B cell (primary cell): Measurements from ENCODE around the gene CAPS2. TPM values are rescaled to one million over a fixed set of nuclear protein-coding genes. Genes with fewer than 3 reads are reported as not detected.

Experiments used
- ATAC-seq: fragments of 200-7000 bp; cut with Tn5 transposase; one replicate; pipeline ENCODE4 v1.10.0; 2021; ENCODE audit warnings: low read depth, mild to moderate bottlenecking, moderate number of reproducible peaks, moderate library complexity
- CTCF ChIA-PET: fragments of 350-600 bp; sonication (Branson Sonifier 250); formaldehyde crosslinking; loops from one replicate; lab custom pipeline; 2021; ENCODE audit warnings: antibody characterized with exemption, inconsistent platforms; lab: Charles Lee
- POLR2A ChIA-PET: fragments of 350-600 bp; sonication (Branson Sonifier 250); formaldehyde crosslinking; loops from one replicate; lab custom pipeline; 2021; ENCODE audit warnings: antibody characterized with exemption; lab: Charles Lee
- DNase-seq: peaks from one replicate; pipeline ENCODE4 v3.0.0; 2013
- H2AFZ ChIP-seq: 2 replicates; pipeline ENCODE4 v1.6.1; 2012; ENCODE audit warnings: mild to moderate bottlenecking, low read depth, low read length; ENCODE audit not compliant: insufficient read depth, poor library complexity, severe bottlenecking
- H3K27ac ChIP-seq, 2 donors: 1 replicate in 1 of 2; 2 replicates in 1 of 2; pipeline ENCODE4 v1.5.1; 2012 to 2013; ENCODE audit warnings: low read length in 2 of 2, mild to moderate bottlenecking in 2 of 2, moderate library complexity in 1 of 2
- H3K27me3 ChIP-seq, 4 experiments: fragments of 200-600 bp in 1 of 4; sonication (generic) in 1 of 4; replicated peaks in 1 of 4; 1 replicate in 2 of 4; 2 replicates in 2 of 4; pipeline versions ENCODE4 v1.6.1 to v1.7.0; 2013 to 2016; ENCODE audit warnings: low read length in 3 of 4, mild to moderate bottlenecking in 2 of 4, mixed read lengths in 1 of 4, moderate library complexity in 1 of 4; ENCODE audit not compliant: insufficient read depth in 4 of 4, control insufficient read depth in 3 of 4; ENCODE audit errors: control extremely low read depth in 1 of 4
- H3K36me3 ChIP-seq, 2 experiments: replicated peaks in 1 of 2; 1 replicate in 1 of 2; 2 replicates in 1 of 2; pipeline versions ENCODE4 v1.6.1 to v1.7.1; 2013; ENCODE audit warnings: low read length in 1 of 2; ENCODE audit not compliant: insufficient read depth in 2 of 2, control insufficient read depth in 1 of 2; ENCODE audit errors: control extremely low read depth in 1 of 2, extremely low read depth in 1 of 2
- H3K4me1 ChIP-seq, 2 donors: fragments of 200-600 bp in 1 of 2; sonication (generic) in 1 of 2; 1 replicate in 1 of 2; 2 replicates in 1 of 2; pipeline versions ENCODE4 v1.5.1 to v1.6.1; 2013 to 2017; ENCODE audit warnings: low read length in 2 of 2; ENCODE audit not compliant: control insufficient read depth in 2 of 2, insufficient read depth in 2 of 2
- H3K4me2 ChIP-seq: replicated peaks from 2 replicates; pipeline ENCODE3; 2012; ENCODE audit warnings: mild to moderate bottlenecking, low read depth, low read length; ENCODE audit not compliant: poor library complexity, severe bottlenecking
- H3K4me3 ChIP-seq, 5 experiments: fragments of 200-600 bp in 1 of 5; sonication (generic) in 1 of 5; 1 replicate in 3 of 5; 2 replicates in 2 of 5; pipeline versions ENCODE4 v1.5.1 to v1.7.0; 2011 to 2016; ENCODE audit warnings: low read length in 4 of 5, mild to moderate bottlenecking in 4 of 5, low read depth in 2 of 5, control low read depth in 1 of 5, moderate library complexity in 1 of 5; ENCODE audit not compliant: insufficient read depth in 1 of 5; ENCODE audit errors: control extremely low read depth in 1 of 5, extremely low read depth in 1 of 5
- H3K79me2 ChIP-seq: fragments of 200-600 bp; sonication (generic); one replicate; pipeline ENCODE4 v1.6.0; 2016; ENCODE audit warnings: low read length; ENCODE audit not compliant: control insufficient read depth, insufficient read depth
- H3K9ac ChIP-seq: fragments of 200-600 bp; sonication (generic); 2 replicates; pipeline ENCODE4 v1.6.1; 2017; ENCODE audit warnings: mild to moderate bottlenecking, low read length, moderate library complexity
- H3K9me3 ChIP-seq, 3 donors: one replicate each; pipeline versions ENCODE4 v1.6.1 to v1.7.1; 2013; ENCODE audit warnings: low read length in 2 of 3; ENCODE audit not compliant: control insufficient read depth in 2 of 3, insufficient read depth in 1 of 3; ENCODE audit errors: control extremely low read depth in 1 of 3
- H4K20me1 ChIP-seq: 2 replicates; pipeline ENCODE4 v1.6.0; 2012; ENCODE audit warnings: mild to moderate bottlenecking, low read length; ENCODE audit not compliant: insufficient read depth, control insufficient read depth, poor library complexity, severe bottlenecking
- H3K27ac Mint-ChIP-seq: one replicate; pipeline ENCODE4 v1.8.0; 2021; ENCODE audit warnings: mixed read lengths
- H3K27me3 Mint-ChIP-seq: one replicate; pipeline ENCODE4 v1.8.0; 2021; ENCODE audit warnings: mixed read lengths
- H3K4me1 Mint-ChIP-seq: one replicate; pipeline ENCODE4 v1.8.0; 2021; ENCODE audit warnings: mixed read lengths
- H3K4me3 Mint-ChIP-seq: one replicate; pipeline ENCODE4 v1.8.0; 2021; ENCODE audit warnings: mixed read lengths
- H3K9me3 Mint-ChIP-seq: one replicate; pipeline ENCODE4 v1.8.0; 2022; ENCODE audit warnings: mixed read lengths; ENCODE audit not compliant: insufficient read depth
- CTCF ChIP-seq: fragments of 200-600 bp; IDR thresholded peaks from one replicate; pipeline ENCODE4 v1.8.0; 2022; ENCODE audit warnings: antibody characterized with exemption, mild to moderate bottlenecking
- EZH2 ChIP-seq: IDR thresholded peaks from 2 replicates; pipeline ENCODE4 v1.6.1; 2012; ENCODE audit warnings: borderline replicate concordance, low read depth, mild to moderate bottlenecking, moderate library complexity, low read length; ENCODE audit not compliant: insufficient read depth, poor library complexity, severe bottlenecking
- WGBS: methylation state at CpG from one replicate; pipeline ENCODE4 v1.1.5; 2013; ENCODE audit warnings: missing lambda C conversion rate; ENCODE audit not compliant: insufficient coverage; 5-methylcytosine and 5-hydroxymethylcytosine counted together
- intact Hi-C: fragments of 100-400 bp; cut with micrococcal nuclease; formaldehyde crosslinking; loops from one replicate; pipeline ENCODE4 v1.10.0; 2022
- polyA plus RNA-seq: library from polyadenylated mRNA; depleted of rRNA; stranded (reverse); fragments of >200 nt; gene quantifications from 2 replicates; pipeline ENCODE4 v1.2.3, GENCODE V29; 2012
- total RNA-seq, 2 donors: library from RNA; stranded (reverse); fragments of 120-200 nt in 1 of 2; gene quantifications; 1 replicate in 1 of 2; 2 replicates in 1 of 2; pipeline versions ENCODE4 v1.2.3 to v1.2.4, GENCODE V29; 2013 to 2022

Gene CAPS2
- total and polyA plus RNA-seq, 2 donors (not counting 1 experiment from before 2014, with no cell fraction given) = 2.3 to 8.4 TPM

- H2AFZ ChIP-seq = no peak overlapping the region
- no peak for ATAC-seq
- H3K27me3 Mint-ChIP-seq = no peaks in the 10 kb centered on the region
- TF ChIP-seq CTCF = no peak
- TF ChIP-seq EZH2 = no peak
- ChIA-PET POLR2A (no interaction called here), CTCF (no interaction called here)
- no peak overlapping the region for H3K27ac ChIP-seq
- intact Hi-C loops = no loop called here
- H3K4me3 ChIP-seq = no peak overlapping the region
- no peak overlapping the region for H3K9ac ChIP-seq
- DNase-seq = no peak
- no peaks in the 10 kb centered on the region for H4K20me1 ChIP-seq
- no peaks in the 10 kb centered on the region for H3K4me1 Mint-ChIP-seq
- no peaks in the 10 kb centered on the region for H3K27me3 ChIP-seq
- no peaks in the 10 kb centered on the region for H3K36me3 ChIP-seq
- WGBS = no CpG with 5 or more reads among the region's 3 CpGs
- H3K9me3 Mint-ChIP-seq = no peaks in the 10 kb centered on the region
- H3K4me3 Mint-ChIP-seq = no peak overlapping the region
- no peaks in the 10 kb centered on the region for H3K4me1 ChIP-seq
- no peaks in the 10 kb centered on the region for H3K9me3 ChIP-seq
- no peaks in the 10 kb centered on the region for H3K79me2 ChIP-seq
- H3K4me2 ChIP-seq = no peak overlapping the region
- H3K27ac Mint-ChIP-seq = no peak overlapping the region
These were observed 35.3 kb downstream of the CAPS2 start for GRCh38 chr12:75294797-75295196.

- Histone ChIP-seq H3K4me2 (no peak overlapping the region), H2AFZ (no peak overlapping the region), H3K9ac (no peak overlapping the region), H3K36me3 (no peaks in the 10 kb centered on the region), H3K27ac (no peak overlapping the region), H3K9me3 (no peaks in the 10 kb centered on the region), H3K4me1 (no peaks in the 10 kb centered on the region), H3K27me3 (no peaks in the 10 kb centered on the region), H4K20me1 (no peaks in the 10 kb centered on the region), H3K79me2 (no peaks in the 10 kb centered on the region), H3K4me3 (no peak overlapping the region)
- intact Hi-C loops = no loop called here
- no peak overlapping the region for H3K4me3 Mint-ChIP-seq
- no peak overlapping the region for H3K27ac Mint-ChIP-seq
- POLR2A ChIA-PET = no interaction called here
- no peak for TF ChIP-seq CTCF
- no peak for TF ChIP-seq EZH2
- H3K4me1 Mint-ChIP-seq = no peaks in the 10 kb centered on the region
- DNase-seq (no peak), ATAC-seq (no peak)
- WGBS = 79% methylated on average over 2 of the region's 3 CpGs
- CTCF ChIA-PET = no interaction called here
- H3K27me3 Mint-ChIP-seq = no peaks in the 10 kb centered on the region
- no peaks in the 10 kb centered on the region for H3K9me3 Mint-ChIP-seq
These were observed 35.8 kb downstream of the CAPS2 start for GRCh38 chr12:75294336-75294735.
